ENCODE data around the gene BMP7.

BMP7 gene

DNA sequence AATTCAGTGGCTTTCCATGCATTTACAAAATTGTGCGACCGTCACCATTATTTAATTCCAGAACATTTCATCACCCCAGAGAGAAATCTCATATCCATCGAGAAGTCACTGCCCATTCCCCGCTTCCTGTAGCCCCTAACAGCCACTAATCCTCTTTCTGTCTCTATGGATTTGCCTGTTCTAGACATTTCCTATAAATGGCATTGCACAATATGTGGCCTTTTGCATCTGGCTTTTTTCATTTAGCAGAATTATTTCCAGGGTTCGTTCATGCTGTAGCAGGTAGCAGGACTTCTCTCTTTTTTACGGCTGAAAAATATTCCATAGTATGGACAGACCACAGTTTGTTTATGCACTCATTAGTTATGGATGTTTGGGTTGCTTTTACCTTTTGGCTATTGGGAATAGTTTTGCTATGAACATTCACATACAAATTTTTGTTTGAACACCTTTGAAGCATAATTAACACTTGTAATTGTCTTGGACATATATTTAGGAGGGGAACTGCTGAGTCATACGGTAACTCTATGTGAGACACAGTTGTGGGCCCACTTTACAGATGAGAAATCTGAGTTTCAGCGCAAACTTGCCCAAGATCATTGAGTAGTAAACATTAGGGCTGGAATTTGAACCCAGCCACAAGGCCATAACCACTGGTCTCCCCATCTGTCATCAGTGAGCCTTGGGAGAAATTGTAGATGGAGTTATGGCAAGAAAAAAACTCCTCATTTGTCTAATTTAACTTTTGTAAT lies 126.9 kb downstream of the BMP7 start:
- no peak for DNase-seq

DNA sequence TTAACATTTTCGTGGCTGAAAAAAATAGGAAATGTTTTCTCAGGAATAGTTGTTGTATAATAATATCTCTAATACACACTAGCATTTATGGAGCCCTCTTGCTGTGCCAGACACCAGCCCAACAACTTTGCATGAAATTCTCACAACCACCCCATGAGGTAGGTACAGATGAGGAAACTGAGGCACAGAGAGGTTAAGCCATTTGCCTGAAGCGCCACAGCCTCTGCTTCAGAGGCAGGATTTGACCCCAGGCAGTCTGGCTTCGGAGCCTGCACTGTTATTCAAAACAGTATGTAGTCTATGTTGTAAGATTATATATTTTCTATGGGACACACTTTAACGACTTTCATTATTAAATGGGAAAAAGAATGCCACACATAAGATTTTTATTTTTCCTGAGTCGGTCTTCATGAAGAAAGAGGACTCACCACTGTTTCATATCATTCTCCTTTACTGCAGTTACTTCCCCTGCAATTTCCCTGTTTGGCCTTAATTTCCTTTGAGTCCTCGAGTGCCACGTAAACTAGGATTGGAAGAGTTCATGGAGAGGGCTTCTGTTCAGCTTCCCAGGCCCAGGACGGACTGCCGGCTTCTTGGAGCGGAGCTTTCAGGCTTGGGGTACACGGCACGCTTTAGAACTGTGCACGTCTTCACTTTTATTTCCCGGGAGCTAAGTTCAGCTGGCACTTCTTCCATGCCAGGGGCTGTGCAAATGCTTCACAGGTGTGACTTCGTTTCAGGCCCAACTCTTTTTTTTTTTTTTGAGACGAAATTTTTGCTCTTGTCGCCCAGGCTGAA lies 128.0 kb downstream of the BMP7 start:
- no peak for DNase-seq

DNA sequence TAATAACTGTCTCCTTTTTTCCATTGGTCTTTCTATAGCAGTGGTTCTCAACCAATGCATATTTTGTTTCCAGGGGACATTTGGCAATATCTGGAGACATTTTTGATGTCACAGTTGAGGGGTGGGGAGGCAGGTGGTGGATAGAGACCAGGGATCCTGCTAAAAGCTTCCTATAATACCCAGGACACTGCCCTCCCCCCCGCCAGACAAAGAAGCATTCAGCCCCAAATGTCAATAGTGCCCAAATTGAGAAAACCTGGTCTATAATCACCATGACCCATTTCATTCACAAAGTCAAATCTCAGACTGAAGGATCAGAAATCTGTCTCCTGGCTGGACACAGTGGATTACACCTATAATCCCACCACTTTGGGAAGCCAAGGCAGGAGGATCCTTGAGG lies 128.8 kb downstream of the BMP7 start:
- no peak for DNase-seq

DNA sequence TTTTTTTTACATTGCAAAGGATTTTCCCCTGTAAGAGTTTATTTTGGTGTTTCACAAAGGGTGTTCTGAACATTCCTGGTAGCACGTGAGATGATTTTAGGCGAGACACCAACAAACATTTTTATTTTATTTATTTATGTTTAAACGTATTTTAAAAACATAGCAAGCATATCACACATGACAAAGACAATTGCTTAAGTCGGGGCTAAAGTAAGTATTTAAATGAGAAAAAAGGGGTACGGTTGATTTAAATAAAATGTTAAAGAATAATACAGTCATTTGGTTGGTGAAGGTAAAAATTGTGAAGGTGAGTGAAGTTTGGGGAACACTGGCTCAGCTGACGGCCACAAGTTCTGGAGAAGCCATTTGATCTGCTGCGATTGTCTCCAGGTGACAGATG lies 129.7 kb downstream of the BMP7 start:
- DNase-seq = no peak

DNA sequence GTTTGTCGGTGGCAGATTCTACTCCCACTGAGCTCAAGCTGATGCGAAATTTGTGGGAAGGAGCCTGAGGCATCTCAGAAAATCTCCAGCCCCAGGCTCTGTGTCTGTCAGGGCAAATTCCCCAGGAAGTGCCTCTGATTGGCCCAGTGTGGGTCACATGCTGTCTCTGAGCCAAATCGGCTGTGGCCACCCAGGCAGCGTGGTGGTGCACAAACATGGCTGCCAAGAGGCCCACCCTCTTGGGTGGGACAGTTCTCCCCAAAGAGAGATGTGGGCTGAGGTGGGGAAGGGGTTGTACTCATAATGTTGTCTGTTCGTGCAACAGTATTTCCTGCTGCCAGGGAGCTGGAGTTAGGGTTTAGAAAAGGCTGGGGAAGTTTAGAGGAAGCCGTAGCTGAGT lies 130.6 kb downstream of the BMP7 start:
- no peak for DNase-seq

DNA sequence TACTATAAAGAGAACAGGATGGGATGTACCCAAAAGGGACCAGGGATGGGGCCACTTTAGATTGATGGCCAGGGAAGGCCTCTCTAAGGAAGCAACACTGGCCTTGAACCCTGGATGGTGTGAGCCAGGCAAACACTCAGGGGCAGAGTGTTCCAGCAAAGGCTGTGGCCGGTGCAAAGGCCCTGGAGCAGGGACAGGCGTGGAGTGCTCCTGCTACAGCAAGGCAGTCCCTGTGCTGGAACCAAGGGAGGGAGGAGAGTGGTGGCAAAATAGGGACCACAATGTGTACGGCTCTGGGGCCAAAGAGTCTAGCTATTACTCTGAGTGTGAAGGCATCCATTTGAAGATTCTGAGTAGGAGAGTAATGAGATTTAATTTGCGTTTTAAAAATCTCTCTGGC lies 131.6 kb downstream of the BMP7 start:
- no peak for DNase-seq

DNA sequence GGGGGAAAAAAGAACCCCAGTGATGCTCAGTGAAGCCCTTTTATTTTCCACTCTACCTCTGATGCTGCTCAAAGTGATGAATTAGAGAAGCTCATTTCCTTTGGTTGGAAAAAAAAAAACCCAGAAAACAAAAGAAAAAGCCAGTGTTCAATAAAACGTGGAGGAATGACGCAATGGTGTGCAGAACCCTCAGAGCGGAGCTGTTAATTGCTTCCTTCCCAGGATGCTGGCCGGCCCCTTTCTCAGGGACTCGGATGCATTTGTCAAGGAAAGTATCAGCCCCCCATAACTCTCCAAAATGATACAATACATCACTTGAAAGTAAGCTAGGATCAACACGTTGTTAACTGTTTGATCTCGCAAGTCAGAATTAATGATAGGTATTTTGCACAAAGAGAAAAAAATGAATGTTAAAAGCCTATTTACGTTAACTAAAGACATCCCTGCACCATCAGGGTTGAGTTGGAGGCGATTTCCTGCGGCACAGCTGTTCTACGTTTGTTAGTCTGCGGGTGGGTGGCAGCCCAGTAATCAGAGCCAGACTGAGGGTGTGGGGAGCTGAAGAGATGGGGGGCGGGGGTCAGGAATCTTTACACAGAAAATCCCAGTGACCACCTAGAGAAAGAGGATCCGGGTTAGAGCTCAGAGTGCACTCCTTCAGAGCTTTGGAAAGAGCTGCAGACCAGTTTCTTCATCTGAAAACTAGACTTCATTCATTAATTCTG lies 132.4 kb downstream of the BMP7 start:
- DNase-seq = no peak

DNA sequence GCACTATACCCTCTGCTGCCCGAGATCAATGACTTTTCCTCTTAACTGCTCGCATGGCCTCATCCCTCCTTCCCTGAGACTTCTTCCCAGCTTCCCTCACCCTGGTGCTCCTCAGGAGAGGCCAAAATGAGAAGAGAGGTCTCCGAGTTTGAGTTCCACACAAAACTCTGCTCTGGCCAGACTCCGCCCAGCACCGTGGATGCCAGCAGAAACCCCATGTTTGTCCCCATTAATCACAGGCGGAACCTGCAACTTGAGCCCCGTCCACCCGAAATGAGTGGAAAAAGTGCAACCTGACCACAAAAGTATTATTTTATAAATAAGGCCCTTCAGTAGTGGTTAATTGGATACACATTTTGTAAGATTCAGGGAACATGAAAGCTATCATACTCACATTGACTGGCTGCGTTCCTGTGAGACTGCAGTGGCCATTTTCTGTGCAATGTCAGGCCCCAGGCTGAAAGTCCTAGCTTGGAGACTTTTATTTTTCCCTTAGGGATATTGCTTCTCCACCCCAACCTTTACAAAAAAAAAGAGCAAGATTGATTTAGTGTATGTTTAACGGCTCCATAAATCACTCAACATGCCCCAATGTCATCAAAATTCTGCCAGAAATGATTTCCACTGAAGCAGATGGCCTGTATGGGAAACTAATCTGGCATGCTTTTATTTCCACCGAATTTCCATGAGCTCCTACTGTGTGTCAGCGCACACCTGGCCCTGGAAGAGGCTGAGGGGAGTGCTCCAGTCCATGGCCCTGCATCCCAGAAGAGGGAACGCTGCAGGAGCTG lies 134.6 kb downstream of the BMP7 start:
- no peak for DNase-seq

DNA sequence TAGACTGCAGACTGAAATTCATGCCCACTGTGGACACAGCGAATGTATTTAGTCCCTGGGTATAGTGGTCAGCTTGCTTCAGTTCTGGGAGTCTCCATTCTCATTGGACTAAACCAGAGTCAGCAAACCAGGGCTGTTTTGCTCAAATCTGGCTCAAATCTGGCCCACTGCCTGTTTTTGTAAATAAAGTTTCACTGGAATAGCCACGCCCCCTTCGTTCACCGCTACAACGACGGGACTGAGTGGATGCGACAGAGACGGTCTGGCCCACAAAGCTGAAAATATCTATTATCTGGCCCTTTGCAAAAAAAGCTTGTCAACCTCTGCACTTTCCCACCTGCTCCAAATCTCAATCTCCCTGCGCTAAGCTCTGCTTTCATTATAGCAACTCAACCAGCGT lies 135.4 kb downstream of the BMP7 start:
- DNase-seq = no peak

DNA sequence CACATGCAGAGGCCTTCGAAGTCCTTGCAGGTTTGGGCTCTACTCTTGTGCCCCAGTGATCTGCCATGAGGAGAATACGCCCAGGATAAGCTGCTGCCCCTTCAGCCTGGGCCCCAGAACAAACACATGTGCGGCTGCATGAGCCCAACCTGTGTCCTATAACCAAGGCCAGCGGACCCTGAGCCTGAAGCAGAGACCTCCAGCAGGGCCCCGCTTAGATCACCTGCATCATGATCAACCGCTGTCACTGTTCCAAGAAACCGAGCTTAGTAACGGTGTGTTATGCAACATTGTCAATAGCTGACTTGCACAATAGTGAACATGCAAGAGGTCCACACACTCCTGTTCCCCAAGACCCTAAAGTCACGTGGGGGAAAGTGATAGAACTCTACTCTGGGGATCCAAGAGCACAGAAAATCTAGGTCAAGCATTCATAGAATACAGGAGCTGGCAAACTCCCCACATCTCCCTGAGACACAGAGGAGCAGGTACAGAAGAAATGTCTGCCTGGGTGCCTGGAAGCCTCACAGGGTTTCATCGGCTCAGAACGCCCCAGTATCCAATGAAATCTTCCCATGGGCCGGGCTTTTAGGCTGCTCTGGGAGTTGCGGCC lies 136.2 kb downstream of the BMP7 start:
- DNase-seq = no peak

DNA sequence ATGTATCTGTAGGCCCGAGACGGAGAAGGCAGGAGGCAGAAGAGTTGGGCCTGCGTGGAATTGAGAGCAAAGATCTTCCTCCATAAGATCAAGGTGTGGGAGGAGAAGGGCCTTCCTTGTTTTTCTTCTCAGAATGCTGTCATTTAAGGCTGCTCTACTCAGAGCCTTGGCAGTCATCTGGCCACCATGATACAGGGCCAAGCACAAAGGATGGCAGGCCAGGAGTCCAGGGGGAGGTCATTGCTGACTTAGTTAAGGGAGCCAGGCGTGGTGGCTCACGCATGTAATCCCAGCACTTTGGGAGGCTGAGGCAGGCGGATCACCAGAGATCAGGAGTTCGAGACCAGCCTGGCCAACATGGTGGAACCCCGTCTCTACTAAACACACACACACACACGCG lies 137.1 kb downstream of the BMP7 start:
- DNase-seq = no peak

DNA sequence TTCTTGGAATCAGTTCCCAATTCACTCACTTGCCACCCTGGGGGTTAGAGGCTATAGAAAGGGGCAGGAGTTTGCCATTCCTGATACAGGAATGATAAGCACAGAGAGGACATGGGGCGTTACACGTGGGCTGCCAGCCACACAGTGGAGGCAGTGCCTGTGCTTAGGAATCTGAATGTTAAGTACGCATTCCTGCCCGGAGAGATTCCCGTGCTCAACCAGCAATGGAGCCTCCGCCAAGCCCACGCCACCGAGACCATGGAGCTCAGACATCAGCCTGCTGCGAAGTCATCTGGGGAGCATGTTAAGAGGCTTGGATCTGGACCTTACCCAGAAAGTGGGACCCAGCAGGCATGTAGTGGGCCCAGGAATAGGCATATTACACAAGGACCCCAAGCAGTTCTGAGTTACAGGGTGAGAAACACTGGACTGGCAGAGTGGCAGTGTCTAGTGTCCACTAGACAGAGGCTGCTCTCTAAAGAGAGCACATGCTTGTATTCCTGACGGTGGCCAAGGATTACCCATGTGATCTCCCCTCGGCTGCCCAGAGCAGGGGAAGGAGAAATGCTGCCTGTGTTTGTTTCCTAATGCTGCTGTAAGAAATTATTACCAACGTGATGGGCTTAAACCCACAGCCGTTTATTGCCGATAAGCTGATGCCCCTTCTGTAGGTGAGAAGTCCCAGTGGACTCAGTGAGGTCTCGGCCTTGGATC lies 138.2 kb downstream of the BMP7 start:
- no peak for DNase-seq

DNA sequence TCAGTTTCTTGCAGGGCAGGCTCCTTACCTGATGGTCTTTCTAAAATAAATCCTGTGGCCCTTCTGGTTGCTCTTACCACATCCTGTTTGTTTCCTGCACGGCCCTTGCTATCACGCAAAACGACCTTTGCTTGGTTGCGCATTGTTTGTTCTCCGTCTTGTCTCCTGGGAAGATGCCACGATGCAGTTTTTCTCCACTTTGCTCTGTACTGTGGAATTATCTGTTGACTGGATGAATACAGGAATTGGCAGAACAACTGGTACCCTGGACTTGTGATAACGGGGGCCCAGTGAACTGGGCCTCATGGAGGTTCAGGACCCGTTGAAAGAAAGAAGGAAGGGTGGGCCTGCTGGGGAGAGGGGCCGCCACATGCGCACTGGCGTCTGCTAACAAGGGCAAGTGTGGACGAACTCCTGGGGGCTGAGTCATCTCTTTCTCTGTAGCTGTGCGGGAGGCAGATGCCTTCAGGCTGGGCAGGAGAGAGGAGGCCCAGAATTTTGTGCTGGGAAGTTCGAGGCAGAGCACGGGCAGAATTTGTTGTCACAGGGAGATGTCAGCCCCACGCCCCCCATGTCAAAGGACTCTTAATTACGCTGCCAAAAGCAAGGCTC lies 139.9 kb downstream of the BMP7 start:
- no peak for DNase-seq

DNA sequence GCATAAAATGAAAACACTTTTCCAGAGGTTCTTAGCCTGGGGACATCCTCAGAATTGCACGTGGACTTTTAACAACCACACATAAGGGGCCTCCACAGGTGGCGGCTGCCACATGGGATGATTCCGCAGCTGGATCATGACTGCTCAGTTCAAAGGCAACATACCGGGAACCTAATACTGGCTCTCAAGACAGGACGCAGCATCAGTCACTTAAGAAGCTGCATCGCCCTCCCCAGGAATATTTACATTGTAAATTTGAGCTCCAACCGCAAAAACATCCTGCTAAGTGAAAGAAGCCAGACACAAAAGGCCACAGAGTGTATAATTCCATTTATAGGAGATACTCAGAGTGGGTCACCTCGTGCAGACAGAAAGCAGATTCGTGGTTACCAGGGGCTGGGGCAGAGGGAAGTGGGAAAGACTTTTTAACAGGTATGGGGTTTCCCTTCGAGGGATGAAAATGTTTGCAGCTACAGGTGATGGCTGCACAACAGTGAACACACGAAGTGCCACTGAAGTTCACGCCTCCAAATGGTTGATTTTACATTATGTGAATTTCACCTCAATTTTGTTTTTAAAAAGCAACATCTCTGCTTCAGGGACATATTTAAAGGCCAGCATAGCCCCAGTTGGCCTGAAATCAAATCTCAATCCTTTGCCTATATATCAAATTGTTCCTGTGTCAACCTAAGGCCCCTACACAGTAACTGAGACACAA lies 141.5 kb downstream of the BMP7 start:
- DNase-seq = peak; percentile 37

DNA sequence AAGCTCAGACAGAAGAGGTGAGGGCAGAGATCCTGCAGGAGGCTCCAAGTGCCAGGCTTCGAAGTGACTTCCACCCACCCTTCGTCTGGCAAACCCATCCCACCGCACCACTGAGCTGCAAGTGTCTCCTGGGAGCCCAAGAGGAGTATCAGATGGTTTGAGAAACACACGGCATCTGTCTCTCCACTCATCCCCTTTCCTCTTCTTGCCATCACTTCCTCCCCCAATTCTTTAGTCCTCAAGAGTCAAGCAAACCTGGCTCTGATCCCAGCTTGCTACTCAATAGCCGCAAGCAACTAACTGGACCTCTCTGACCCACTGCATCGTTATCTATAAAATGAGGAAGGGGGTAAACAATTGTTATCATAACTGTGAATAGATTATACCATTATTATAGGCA lies 142.1 kb downstream of the BMP7 start:
- no peak for DNase-seq

DNA sequence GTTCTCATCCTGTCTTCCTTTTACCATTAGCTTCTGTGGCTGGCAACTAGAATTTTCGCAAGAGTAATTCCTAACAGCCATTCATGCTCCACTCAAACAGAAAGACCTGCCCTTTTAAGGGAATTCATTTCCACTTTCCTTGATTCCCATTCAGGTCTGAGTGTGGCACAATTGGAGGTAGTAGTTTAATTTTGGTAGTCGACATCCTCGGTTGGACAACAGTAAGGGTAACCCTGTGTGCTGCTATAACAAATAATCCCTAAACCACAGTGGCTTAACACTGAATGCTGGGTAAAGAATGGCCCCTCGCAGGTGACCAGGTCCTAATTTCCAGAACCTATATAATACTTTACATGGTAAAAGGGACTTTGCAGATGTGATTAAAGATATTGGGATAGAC lies 142.9 kb downstream of the BMP7 start:
- no peak for DNase-seq

DNA sequence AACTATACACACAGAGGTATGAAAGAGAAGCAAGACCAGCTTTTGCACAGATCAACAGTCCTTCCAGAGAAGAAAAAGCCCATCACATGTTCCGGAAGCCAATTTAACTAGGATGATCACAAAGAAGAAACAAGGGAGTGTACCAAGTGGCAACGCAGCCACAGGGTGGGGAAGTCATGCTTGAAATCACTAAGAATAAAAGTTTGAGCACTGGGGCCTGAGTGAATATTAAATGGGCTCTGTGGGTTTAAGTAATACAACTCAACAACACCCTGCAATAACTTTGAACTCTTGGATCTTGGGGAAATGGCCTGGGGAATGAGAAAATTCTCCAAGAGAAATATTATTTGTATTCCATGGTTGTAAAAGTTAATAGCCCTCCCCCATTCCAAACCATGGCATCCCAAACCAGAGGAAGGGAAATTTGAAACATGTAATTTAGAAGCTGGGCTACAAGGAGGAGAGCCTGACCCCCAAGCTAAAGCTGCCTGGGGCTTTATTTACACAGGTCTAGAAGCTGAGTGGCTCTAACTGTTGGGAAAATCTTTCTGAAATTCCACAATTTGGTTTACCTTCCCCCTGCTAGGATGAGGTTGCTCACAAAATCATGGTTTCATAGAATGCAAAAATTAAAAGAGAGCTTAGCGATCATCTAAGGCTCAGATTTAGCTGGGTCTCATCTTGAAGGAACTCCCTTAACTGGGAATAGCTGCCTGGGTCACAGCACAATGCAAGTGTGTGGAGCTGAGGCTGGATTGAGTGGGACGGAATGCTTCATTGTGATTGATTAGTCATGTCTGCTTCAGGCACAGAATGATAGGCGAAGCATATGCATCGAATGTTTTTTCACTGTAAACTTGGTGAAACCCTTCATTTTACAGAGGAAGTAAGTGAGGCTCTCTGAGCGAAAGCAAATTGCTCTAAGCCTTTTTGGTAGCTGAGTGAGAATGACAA lies 143.6 kb downstream of the BMP7 start:
- no peak for DNase-seq

DNA sequence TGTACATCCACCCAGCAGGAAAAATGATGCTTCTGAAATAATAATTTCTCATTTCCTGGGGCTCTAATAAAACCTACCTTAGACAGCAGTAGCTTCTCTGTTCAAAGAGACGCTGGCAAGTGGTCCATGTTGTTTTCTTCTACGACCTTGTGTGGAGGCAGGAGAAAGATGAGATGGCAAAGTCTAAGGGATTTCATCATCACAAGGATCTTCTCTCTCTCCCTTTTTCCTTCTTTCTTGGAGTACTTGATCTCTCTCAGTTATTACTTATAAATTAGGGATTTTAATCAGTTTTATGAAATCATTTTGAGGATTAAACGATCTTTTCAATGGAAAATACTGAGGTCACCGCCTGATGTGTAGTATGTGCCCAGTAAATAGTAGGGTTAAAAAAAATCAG lies 147.5 kb downstream of the BMP7 start:
- no peak for DNase-seq

Measured in NCI-H187 treated with DMSO at 0.1 percent for 48 hours (cell line).